ENCODE data around the gene ZG16. TPM values are rescaled to one million over a fixed set of nuclear protein-coding genes. Genes with fewer than 3 reads are reported as not detected.
A peak's percentile ranks its signal among the peaks of the same experiment; 100 is the strongest.

Gene ZG16
- total RNA-seq (2014; rRNA removed; shearing (Covaris generic)) (not detected in 2 replicates), total RNA-seq (2022) (not detected in 2 replicates), Bru-seq, nascent RNA (not detected), BruChase-seq, experiment 1, labeled RNA remaining after a 6-hour chase (percentile 14 among the genes with signal in this experiment), BruChase-seq, experiment 2, labeled RNA remaining after a 2-hour chase (not detected)
- long read RNA-seq = 0 reads

- no peak for TF ChIP-seq EZH2phosphoT487 (IDR thresholded peaks at IDR 0.05; ENCODE audit: borderline replicate concordance, low read depth, low read length)
- TF ChIP-seq CTCF (conservative IDR thresholded peaks at IDR 0.05; ENCODE audit: low read length) = no peak
- no peak within 1 kb of the TSS for H3K27ac ChIP-seq (ENCODE audit: low read depth, low read length, poor library complexity, severe bottlenecking)
- H2AFZ ChIP-seq (ENCODE audit: low read length) = no peak within 1 kb of the TSS
- H3K79me2 ChIP-seq (ENCODE audit: insufficient read depth, low read depth, low read length) = no peaks in the 10 kb centered on the region
- H3K9me2 ChIP-seq (ENCODE audit: insufficient read depth, low read length) = no peaks in the 10 kb centered on the region
- BruUV-seq (replicated peaks) = no TSS peak
- no peak within 1 kb of the TSS for H3K4me3 ChIP-seq (ENCODE audit: low read depth, low read length, poor library complexity, severe bottlenecking)
- H4K20me1 ChIP-seq (ENCODE audit: insufficient read depth, low read length) = no peaks in the 10 kb centered on the region
- POLR2A ChIA-PET = interaction anchor here (0.7 kb wide), 1 partner anchor 10 kb away, joined by 4 read pairs; no protein-coding TSS in a partner anchor
- CTCF ChIA-PET (ENCODE audit: unreplicated experiment) = no interaction called here
- no peaks in the 10 kb centered on the region for H3K36me3 ChIP-seq (ENCODE audit: insufficient read depth, low read length)
- H3K4me2 ChIP-seq (ENCODE audit: low read length) = no peak within 1 kb of the TSS
- no peaks in the 10 kb centered on the region for H3K4me1 ChIP-seq (ENCODE audit: insufficient read depth, low read length, poor library complexity, severe bottlenecking)
- intact Hi-C loops (cut with micrococcal nuclease; ENCODE audit: unreplicated experiment) = no loop called here
- DNase-seq (ENCODE audit: low spot score) = no peak
- no peaks in the 10 kb centered on the region for H3K9me3 ChIP-seq (ENCODE audit: low read length)
These were observed at the start of gene ZG16 for GRCh38 chr16:29777576-29778350. TSS of gene ZG16 (plus strand) at chr16:29778256. CDS start at chr16:29779267, 1,011 bp downstream.

GRCh38 chr16:29729116-29729521 is 48.9 kb upstream of the ZG16 start:
- ChIA-PET CTCF (ENCODE audit: unreplicated experiment) (interaction anchor here (0.8 kb wide), 1 partner anchor 30 kb away, joined by 3 read pairs; no protein-coding TSS in a partner anchor), POLR2A (interaction anchor here (0.7 to 0.8 kb wide), 2 partner anchors 8 to 42 kb away, joined by 3 read pairs; no protein-coding TSS in a partner anchor)
- peak; percentile 77 for TF ChIP-seq CTCF (conservative IDR thresholded peaks at IDR 0.05; ENCODE audit: low read length)
- TF ChIP-seq EZH2phosphoT487 (IDR thresholded peaks at IDR 0.05; ENCODE audit: borderline replicate concordance, low read depth, low read length) = no peak
- H2AFZ ChIP-seq (ENCODE audit: low read length) = no peak overlapping the region
- intact Hi-C loops (cut with micrococcal nuclease; ENCODE audit: unreplicated experiment) = loop anchor here (2.0 kb wide), 1 partner anchor 78 kb away; the partner anchor contains the start of gene MAZ
- no peaks in the 10 kb centered on the region for H3K36me3 ChIP-seq (ENCODE audit: insufficient read depth, low read length)
- BruUV-seq (replicated peaks) = no TSS peak
- H3K27ac ChIP-seq (ENCODE audit: low read depth, low read length, poor library complexity, severe bottlenecking) = no peak overlapping the region
- H3K9me3 ChIP-seq (ENCODE audit: low read length) = no peaks in the 10 kb centered on the region
- DNase-seq (ENCODE audit: low spot score) = peak; percentile 45
- H3K79me2 ChIP-seq (ENCODE audit: insufficient read depth, low read depth, low read length) = no peaks in the 10 kb centered on the region
- H3K4me3 ChIP-seq (ENCODE audit: low read depth, low read length, poor library complexity, severe bottlenecking) = no peak overlapping the region
- H3K4me2 ChIP-seq (ENCODE audit: low read length) = no peak overlapping the region
- no peaks in the 10 kb centered on the region for H3K9me2 ChIP-seq (ENCODE audit: insufficient read depth, low read length)
- no peaks in the 10 kb centered on the region for H4K20me1 ChIP-seq (ENCODE audit: insufficient read depth, low read length)
- H3K4me1 ChIP-seq (ENCODE audit: insufficient read depth, low read length, poor library complexity, severe bottlenecking) = peaks cover 29% of the 10 kb centered on the region
